Measurements from ENCODE around the gene TNFAIP8.
"Not testable (repeated sequence)": the region's sequence is repeated elsewhere in the genome, so short reads cannot be mapped to it uniquely, and the experiment has no call there.

Gene TNFAIP8

DNA sequence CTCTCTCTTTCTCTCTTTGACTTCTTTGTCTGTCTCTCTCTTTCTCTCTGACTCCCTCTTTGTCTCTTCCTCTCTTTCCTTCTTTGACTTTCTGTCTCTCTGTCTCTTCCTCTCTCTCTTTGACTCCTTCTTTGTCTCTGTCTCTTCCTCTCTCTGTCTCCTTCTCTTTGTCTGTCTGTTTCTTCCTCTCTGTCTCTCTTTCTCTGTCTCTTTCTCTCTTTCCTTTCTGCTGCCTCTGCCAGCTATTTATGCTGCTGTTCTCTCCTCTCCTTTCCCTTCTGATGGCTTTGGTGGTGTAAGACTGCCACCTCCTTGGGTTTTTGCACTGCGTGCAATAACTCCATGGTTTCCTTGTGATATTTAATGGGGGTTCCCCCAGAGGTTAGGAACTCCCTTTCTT, 72.3 kb downstream of the TNFAIP8 start:
- not testable (repeated sequence) for DNase-seq

GRCh38 chr5:119428574-119428973, 72.8 kb downstream of the TNFAIP8 start:
- DNase-seq = not testable (repeated sequence)

GRCh38 chr5:119432674-119433237, 76.9 kb downstream of the TNFAIP8 start:
- DNase-seq = not testable (repeated sequence)

DNA sequence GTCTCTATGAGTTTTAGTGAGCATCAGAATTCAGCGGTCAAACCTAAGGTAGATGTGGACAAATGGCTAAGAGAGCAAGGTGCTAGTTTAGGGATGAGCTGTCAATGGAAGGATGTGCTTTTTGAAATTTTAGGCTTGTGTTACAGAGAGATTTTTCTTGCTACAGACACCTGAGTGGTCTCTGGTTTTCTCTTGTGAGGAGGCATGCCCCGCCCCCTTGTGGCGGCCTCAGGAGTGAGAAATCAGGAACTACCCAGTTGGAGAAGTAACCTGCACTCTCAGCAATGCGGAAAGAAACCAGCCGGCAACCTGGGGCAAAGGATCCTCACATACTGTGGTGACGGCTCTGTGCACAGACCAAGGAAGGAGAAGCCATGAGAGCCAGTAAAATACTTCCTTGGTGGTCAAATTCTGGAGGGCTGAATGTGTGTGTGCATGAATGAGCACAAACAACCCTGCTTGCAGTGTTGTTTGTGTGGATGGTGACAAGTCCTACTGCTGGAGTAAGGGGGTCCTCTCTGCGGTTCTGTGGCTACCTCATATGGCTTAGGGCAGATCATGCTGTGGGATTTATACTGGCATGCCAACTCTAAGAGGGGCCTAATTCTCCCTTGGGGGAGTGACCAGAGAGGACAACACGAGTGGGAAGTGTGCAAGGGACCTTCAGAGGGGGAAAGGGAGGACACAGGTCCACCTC, 79.8 kb downstream of the TNFAIP8 start:
- DNase-seq = peak; percentile 84

- not testable (repeated sequence) for DNase-seq
These were observed 82.2 kb downstream of the TNFAIP8 start for GRCh38 chr5:119437785-119438586.

- DNase-seq = not testable (repeated sequence)
These were observed 82.7 kb downstream of the TNFAIP8 start for GRCh38 chr5:119438587-119438917.

GRCh38 chr5:119439140-119439631, 83.4 kb downstream of the TNFAIP8 start:
- DNase-seq = no peak

DNA sequence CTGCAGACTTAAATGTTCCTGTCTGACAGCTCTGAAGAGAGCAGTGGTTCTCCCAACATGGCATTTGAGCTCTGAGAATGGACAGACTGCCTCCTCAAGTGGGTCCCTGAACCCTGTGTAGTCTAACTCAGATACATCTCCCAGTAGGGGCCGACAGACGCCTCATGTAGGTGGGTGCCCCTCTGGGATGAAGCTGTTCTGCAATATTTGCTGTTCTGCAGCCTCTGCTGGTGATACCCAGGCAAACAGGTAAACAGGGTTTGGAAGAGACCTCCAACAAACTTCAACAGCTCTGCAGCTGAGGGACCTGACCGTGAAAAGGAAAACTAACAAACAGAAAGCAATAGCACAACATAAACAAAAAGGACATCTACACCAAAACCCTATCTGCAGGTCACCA, 83.8 kb downstream of the TNFAIP8 start:
- DNase-seq = not testable (repeated sequence)

- DNase-seq = not testable (repeated sequence)
These were observed 88.8 kb downstream of the TNFAIP8 start for GRCh38 chr5:119444643-119445042.

GRCh38 chr5:119445544-119445943, 89.7 kb downstream of the TNFAIP8 start:
- DNase-seq = no peak
